Keratinocyte (primary cell): ENCODE results near the gene CSNK1G2. TPM values are rescaled to one million over a fixed set of nuclear protein-coding genes. Genes with fewer than 3 reads are reported as not detected.
A peak's percentile ranks its signal among the peaks of the same experiment; 100 is the strongest.

Experiments
- DNase-seq: peaks from one replicate; pipeline ENCODE4 v3.0.0-alpha.2; 2011; ENCODE audit warnings: low read depth, missing footprints, low spot score
- FAIRE-seq: peaks from 2 replicates; lab custom pipeline; 2011; peaks lifted over from hg19 to GRCh38; lab: Jason Lieb, UNC
- H2AFZ ChIP-seq: 2 replicates; pipeline ENCODE4 v1.6.0; 2012; ENCODE audit warnings: low read length, control low read depth, inconsistent platforms; ENCODE audit not compliant: control insufficient read depth
- H3K27ac ChIP-seq: 2 replicates; pipeline ENCODE4 v1.5.1; 2011; ENCODE audit warnings: low read length; ENCODE audit not compliant: control insufficient read depth, insufficient read depth
- H3K27me3 ChIP-seq: 3 replicates; pipeline ENCODE4 v1.6.0; 2011; ENCODE audit warnings: low read length; ENCODE audit not compliant: control insufficient read depth, insufficient read depth; ENCODE audit errors: extremely low read depth
- H3K36me3 ChIP-seq, 2 experiments: 2 replicates in 1 of 2; 3 replicates in 1 of 2; pipeline ENCODE4 v1.5.1; 2011; ENCODE audit warnings: low read length in 2 of 2, mild to moderate bottlenecking in 1 of 2; ENCODE audit not compliant: control insufficient read depth in 2 of 2, insufficient read depth in 2 of 2; ENCODE audit errors: extremely low read depth in 1 of 2
- H3K4me1 ChIP-seq: 3 replicates; pipeline ENCODE4 v1.5.1; 2011; ENCODE audit warnings: low read length; ENCODE audit not compliant: control insufficient read depth, insufficient read depth; ENCODE audit errors: extremely low read depth
- H3K4me2 ChIP-seq: 3 replicates; pipeline ENCODE4 v1.6.0; 2011; ENCODE audit warnings: low read depth, low read length; ENCODE audit not compliant: control insufficient read depth, insufficient read depth; ENCODE audit errors: extremely low read depth
- H3K4me3 ChIP-seq, 3 experiments: fragments of 200-600 bp in 1 of 3; sonication (generic) in 1 of 3; 2 replicates in 2 of 3; 3 replicates in 1 of 3; pipeline ENCODE4 v1.5.1; 2011 to 2016; ENCODE audit warnings: low read length in 3 of 3, mild to moderate bottlenecking in 3 of 3, control low read depth in 2 of 3, inconsistent platforms in 1 of 3, low read depth in 1 of 3, mixed read lengths in 1 of 3, mixed run types in 1 of 3, moderate library complexity in 1 of 3; ENCODE audit not compliant: control insufficient read depth in 2 of 3, insufficient read depth in 2 of 3; ENCODE audit errors: extremely low read depth in 1 of 3
- H3K79me2 ChIP-seq: 2 replicates; pipeline ENCODE4 v1.6.0; 2012; ENCODE audit warnings: low read length; ENCODE audit not compliant: control insufficient read depth, insufficient read depth
- H3K9ac ChIP-seq: 3 replicates; pipeline ENCODE4 v1.6.0; 2011; ENCODE audit warnings: low read length; ENCODE audit not compliant: control insufficient read depth, insufficient read depth; ENCODE audit errors: extremely low read depth
- H3K9me1 ChIP-seq: 3 replicates; pipeline ENCODE4 v1.6.0; 2011; ENCODE audit warnings: low read length; ENCODE audit not compliant: control insufficient read depth, insufficient read depth; ENCODE audit errors: extremely low read depth
- H3K9me3 ChIP-seq: 2 replicates; pipeline ENCODE4 v1.5.1; 2012; ENCODE audit warnings: low read depth, low read length; ENCODE audit not compliant: control insufficient read depth
- H4K20me1 ChIP-seq: 3 replicates; pipeline ENCODE4 v1.6.0; 2011; ENCODE audit warnings: low read length; ENCODE audit not compliant: control insufficient read depth, insufficient read depth; ENCODE audit errors: extremely low read depth
- EZH2 ChIP-seq: IDR thresholded peaks from one replicate; pipeline ENCODE4 v1.6.1; 2012; ENCODE audit warnings: inconsistent platforms, mild to moderate bottlenecking, low read length, moderate library complexity
- dilution Hi-C: fragments of 300-500 bp; cut with MboI; formaldehyde crosslinking; loops from one replicate; pipeline ENCODE4 v1.7.0; 2020; ENCODE audit warnings: low sequenced_read_pairs; ENCODE audit not compliant: extremely low pct_ligation_motif_present
- polyA plus RNA-seq, 5 experiments: library from polyadenylated mRNA; depleted of rRNA in 3 of 5; stranded (reverse) in 3 of 5; stranded (forward) in 1 of 5; unstranded in 1 of 5; fragments of >200 nt; gene quantifications; 1 replicate in 1 of 5; 2 replicates in 3 of 5; 3 replicates in 1 of 5; pipeline versions ENCODE4 v1.2.1 to v1.2.3, GENCODE V29; 2011 to 2012; ENCODE audit warnings: missing spikeins in 2 of 5, low read depth in 1 of 5, low replicate concordance in 1 of 5
- TF ChIP-seq, protein P1 (sequence below), 3 experiments: IDR thresholded peaks in 1 of 3; conservative IDR thresholded peaks in 1 of 3; optimal IDR thresholded peaks in 1 of 3; 2 replicates in 2 of 3; 3 replicates in 1 of 3; pipeline versions ENCODE3 to v1.5.1; 2011; ENCODE audit warnings: low read length in 3 of 3, mild to moderate bottlenecking in 3 of 3, moderate library complexity in 2 of 3, control low read depth in 1 of 3, inconsistent platforms in 1 of 3; ENCODE audit not compliant: insufficient read depth in 2 of 3; ENCODE audit errors: extremely low read depth in 1 of 3

CSNK1G2 gene
- polyA plus RNA-seq, 1 donor (not counting 4 experiments of a cell fraction or from before 2014, with no cell fraction given) = 34.9 TPM

DNA sequence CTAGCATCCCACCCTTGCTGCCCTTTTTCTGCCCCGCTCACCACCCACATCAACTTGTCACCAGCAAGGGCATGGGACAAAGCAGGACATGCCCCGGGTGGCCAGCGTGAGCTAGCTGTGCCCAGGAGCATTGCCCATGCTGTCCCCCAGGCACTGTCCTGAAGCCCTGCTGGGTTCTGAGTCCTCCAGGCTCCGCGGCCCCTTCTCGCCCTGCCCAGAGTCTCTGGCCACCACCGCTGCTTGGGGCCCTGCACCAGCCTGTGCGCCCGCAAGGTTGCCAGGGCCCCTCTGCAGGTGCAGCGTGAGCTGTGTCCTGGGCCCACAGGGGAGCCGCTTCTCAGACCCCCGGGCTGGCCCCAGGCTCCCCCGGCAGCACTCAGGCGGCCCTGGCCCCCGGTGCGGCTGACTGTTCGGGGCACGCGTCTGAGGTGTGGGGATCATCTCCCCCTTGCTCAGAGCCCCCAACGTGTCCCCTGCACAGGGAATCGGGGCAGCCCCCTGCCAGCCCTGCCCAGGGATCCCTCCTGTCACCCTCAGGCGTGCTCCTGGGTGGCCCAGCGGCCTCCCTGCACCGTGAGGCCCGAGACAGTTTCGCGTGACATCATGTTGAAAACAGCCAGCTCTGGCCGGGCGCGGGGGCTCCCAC lies 4.1 kb downstream of the CSNK1G2 start:
- TF ChIP-seq, protein P1, sequence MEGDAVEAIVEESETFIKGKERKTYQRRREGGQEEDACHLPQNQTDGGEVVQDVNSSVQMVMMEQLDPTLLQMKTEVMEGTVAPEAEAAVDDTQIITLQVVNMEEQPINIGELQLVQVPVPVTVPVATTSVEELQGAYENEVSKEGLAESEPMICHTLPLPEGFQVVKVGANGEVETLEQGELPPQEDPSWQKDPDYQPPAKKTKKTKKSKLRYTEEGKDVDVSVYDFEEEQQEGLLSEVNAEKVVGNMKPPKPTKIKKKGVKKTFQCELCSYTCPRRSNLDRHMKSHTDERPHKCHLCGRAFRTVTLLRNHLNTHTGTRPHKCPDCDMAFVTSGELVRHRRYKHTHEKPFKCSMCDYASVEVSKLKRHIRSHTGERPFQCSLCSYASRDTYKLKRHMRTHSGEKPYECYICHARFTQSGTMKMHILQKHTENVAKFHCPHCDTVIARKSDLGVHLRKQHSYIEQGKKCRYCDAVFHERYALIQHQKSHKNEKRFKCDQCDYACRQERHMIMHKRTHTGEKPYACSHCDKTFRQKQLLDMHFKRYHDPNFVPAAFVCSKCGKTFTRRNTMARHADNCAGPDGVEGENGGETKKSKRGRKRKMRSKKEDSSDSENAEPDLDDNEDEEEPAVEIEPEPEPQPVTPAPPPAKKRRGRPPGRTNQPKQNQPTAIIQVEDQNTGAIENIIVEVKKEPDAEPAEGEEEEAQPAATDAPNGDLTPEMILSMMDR (optimal IDR thresholded peaks at IDR 0.05 in 1 of 3, IDR thresholded peaks at IDR 0.05 in 1 of 3, conservative IDR thresholded peaks at IDR 0.05 in 1 of 3; ENCODE audit: extremely low read depth in 1 of 3, insufficient read depth in 2 of 3, low read length in 3 of 3) = no peak
- no peak for TF ChIP-seq EZH2
- Histone ChIP-seq H4K20me1 (peaks cover 42% of the 10 kb centered on the region), H3K9me1 (peaks cover 3% of the 10 kb centered on the region), H3K4me2 (no peak overlapping the region), H3K4me3 (no peak overlapping the region), H3K36me3 (peaks cover 2 to 8% of the 10 kb centered on the region in 2 experiments), H3K4me1 (peaks cover 13% of the 10 kb centered on the region), H3K79me2 (peaks cover 80% of the 10 kb centered on the region), H3K9ac (no peak overlapping the region), H3K9me3 (no peaks in the 10 kb centered on the region), H2AFZ (no peak overlapping the region), H3K27ac (no peak overlapping the region), H3K27me3 (no peaks in the 10 kb centered on the region)
- FAIRE-seq (no peak), DNase-seq (no peak)
- dilution Hi-C loops = no loop called here

DNA sequence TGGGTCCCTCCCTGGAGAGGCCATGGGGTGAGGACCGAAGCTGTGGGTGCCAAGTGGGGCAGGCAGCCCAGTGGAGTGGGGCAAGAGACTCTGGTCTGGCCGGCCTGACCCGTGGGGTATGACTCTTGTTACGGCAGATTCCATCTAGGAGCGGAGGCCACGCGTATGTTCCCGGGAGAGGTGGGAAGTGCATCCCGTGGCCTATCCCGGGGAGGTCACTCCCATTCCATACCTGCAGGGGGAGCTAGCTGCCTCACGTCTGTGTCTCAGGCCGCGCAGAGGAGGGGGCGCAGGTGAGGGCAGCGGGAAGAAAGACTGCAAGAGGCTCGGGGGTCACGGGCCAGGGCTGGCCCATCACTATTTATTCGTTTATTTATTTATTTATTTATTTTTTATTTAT lies 4.9 kb downstream of the CSNK1G2 start:
- H3K27ac ChIP-seq = no peak overlapping the region
- H3K4me2 ChIP-seq = no peak overlapping the region
- DNase-seq (no peak), FAIRE-seq (no peak)
- H3K79me2 ChIP-seq = peaks cover 87% of the 10 kb centered on the region
- TF ChIP-seq EZH2 = no peak
- TF ChIP-seq, protein P1 (optimal IDR thresholded peaks at IDR 0.05 in 1 of 3, IDR thresholded peaks at IDR 0.05 in 1 of 3, conservative IDR thresholded peaks at IDR 0.05 in 1 of 3; ENCODE audit: extremely low read depth in 1 of 3, insufficient read depth in 2 of 3, low read length in 3 of 3) = peak; percentile 53 to 81 (median 57)
- peaks cover 3% of the 10 kb centered on the region for H3K9me1 ChIP-seq
- dilution Hi-C loops = no loop called here
- peaks cover 9% of the 10 kb centered on the region for H3K4me1 ChIP-seq
- no peaks in the 10 kb centered on the region for H3K9me3 ChIP-seq
- H3K36me3 ChIP-seq = peaks cover 2 to 8% of the 10 kb centered on the region in 2 experiments
- H3K27me3 ChIP-seq = no peaks in the 10 kb centered on the region
- H3K4me3 ChIP-seq = no peak overlapping the region
- H3K9ac ChIP-seq = no peak overlapping the region
- peaks cover 42% of the 10 kb centered on the region for H4K20me1 ChIP-seq
- H2AFZ ChIP-seq = no peak overlapping the region
